Skeletal muscle tissue (tissue), 4 donors: ENCODE measurements around the gene FLYWCH1. TPM values are rescaled to one million over a fixed set of nuclear protein-coding genes. Genes with fewer than 3 reads are reported as not detected.

Experiments used
- H3K27ac ChIP-seq: one replicate; pipeline ENCODE4 v1.7.0; 2013; ENCODE audit warnings: mild to moderate bottlenecking, low read depth, low read length, inconsistent platforms
- H3K27me3 ChIP-seq, 3 donors: one replicate each; pipeline ENCODE4 v1.7.0; 2013; ENCODE audit warnings: low read length in 3 of 3; ENCODE audit not compliant: control insufficient read depth in 3 of 3, insufficient read depth in 3 of 3
- H3K36me3 ChIP-seq, 3 donors: one replicate each; pipeline ENCODE4 v1.7.0; 2013; ENCODE audit warnings: low read length in 3 of 3; ENCODE audit not compliant: control insufficient read depth in 3 of 3, insufficient read depth in 3 of 3
- H3K4me1 ChIP-seq, 3 donors: one replicate each; pipeline ENCODE4 v1.7.0; 2013; ENCODE audit warnings: low read length in 3 of 3, mild to moderate bottlenecking in 3 of 3; ENCODE audit not compliant: control insufficient read depth in 3 of 3, insufficient read depth in 3 of 3
- H3K4me3 ChIP-seq, 3 donors: one replicate each; pipeline ENCODE4 v1.7.0; 2013; ENCODE audit warnings: low read length in 3 of 3
- H3K9ac ChIP-seq, 3 donors: one replicate each; pipeline ENCODE4 v1.7.0; 2013; ENCODE audit warnings: low read length in 3 of 3, mild to moderate bottlenecking in 3 of 3, moderate library complexity in 2 of 3, low read depth in 1 of 3
- H3K9me3 ChIP-seq, 3 donors: one replicate each; pipeline ENCODE4 v1.7.0; 2013; ENCODE audit warnings: low read length in 3 of 3; ENCODE audit not compliant: control insufficient read depth in 3 of 3
- total RNA-seq: library from RNA; depleted of rRNA; stranded (reverse); fragments of >200 nt; gene quantifications from one replicate; pipeline ENCODE4 v1.2.3, GENCODE V29; 2014
- donor health status: Osteomylitis.

FLYWCH1 gene
- total RNA-seq, 1 donor from 2014 or later: 11.0 TPM

DNA sequence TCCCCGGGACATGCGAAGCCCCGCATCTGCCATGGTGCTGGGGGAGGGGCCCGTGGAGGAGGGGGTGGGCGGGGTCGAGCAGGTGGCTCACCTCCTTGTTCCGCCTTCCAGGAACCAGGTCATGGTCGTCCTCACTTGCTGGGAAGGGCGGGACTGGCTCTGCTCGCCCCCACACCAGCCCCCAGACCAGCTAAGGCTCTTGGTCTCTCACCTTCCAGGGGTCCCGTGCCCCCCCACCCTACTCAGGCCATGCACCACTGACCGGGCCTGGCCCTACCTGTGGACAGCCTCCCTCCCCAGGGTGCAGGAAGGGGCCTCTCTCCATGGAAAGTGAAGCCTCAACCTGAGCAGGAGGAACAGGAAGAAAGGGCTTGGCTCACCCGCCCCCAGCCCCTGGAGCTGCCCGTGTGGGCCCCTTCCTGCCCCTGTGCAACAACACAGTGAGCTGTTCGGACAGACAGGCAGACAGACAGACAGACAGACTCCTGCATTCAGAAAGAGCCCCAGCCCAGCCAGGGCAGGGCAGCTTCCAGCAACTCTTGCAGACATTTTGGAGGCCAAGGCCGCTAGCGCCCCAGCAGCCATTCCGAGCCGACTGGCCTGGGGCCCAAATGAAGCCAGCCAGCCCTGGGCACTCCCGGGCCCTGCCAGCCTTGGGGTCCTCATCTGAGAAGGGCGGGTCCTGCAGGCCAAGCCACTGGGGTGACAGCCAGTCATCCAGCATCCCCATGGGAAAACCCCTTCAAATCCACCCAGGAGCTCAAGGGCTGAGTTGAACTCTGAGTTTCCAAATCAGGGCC is 44.2 kb downstream of the FLYWCH1 start:
- Histone ChIP-seq H3K9me3 (no peaks in the 10 kb centered on the region), H3K4me1 (no peaks in the 10 kb centered on the region), H3K27me3 (peaks cover 28 to 50% (median 45%) of the 10 kb centered on the region in 3 donors), H3K9ac (no peak overlapping the region), H3K36me3 (no peaks in the 10 kb centered on the region), H3K4me3 (no peak overlapping the region), H3K27ac (no peak overlapping the region)

DNA sequence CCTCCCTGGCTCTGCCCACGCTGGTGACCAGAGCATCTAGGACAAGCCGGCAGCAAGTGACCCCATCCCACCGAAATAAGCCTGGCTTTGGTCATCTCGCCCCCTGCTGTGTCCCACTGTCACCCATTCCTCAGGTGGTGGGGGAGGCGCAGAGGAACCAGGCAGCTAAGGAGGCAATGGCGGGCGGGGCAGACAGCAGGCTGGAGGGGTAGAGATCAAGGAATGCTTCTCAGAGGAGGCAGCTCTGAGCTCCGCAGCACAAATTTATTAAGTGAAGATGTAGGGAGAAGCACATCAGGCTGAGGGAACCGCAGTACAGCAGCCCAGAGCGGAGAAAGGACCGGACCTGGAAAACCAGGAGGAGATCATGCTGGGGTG is 44.8 kb downstream of the FLYWCH1 start:
- Histone ChIP-seq H3K9me3 (no peaks in the 10 kb centered on the region), H3K27ac (no peak overlapping the region), H3K9ac (no peak overlapping the region), H3K4me1 (no peaks in the 10 kb centered on the region), H3K36me3 (no peaks in the 10 kb centered on the region), H3K4me3 (no peak overlapping the region), H3K27me3 (peaks cover 30 to 52% (median 49%) of the 10 kb centered on the region in 3 donors)

DNA sequence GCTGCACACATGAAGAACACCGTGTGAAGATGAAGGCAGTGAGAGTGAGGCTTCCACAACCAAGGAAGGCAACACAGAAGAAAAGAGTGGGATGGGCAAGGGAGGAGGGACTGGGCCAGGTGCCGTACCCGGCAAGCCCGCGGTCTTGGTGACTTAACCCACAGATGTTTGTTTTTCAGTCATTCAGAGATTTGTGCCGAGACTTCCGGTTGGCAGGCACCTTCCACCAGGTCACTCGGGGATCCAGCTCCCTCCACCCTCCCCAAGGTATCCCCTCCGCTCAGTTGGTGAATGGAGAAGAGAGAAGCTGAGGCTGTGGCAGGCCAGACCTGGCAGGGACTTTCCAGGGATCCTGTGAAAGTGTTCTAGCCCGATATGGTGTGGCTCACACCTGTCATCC is 47.5 kb downstream of the FLYWCH1 start:
- Histone ChIP-seq H3K27me3 (peaks cover 50 to 70% (median 63%) of the 10 kb centered on the region in 3 donors), H3K36me3 (no peaks in the 10 kb centered on the region), H3K4me1 (peaks cover 7 to 9% (median 8%) of the 10 kb centered on the region in 3 donors), H3K9ac (no peak overlapping the region), H3K9me3 (no peaks in the 10 kb centered on the region), H3K27ac (no peak overlapping the region), H3K4me3 (no peak overlapping the region)

DNA sequence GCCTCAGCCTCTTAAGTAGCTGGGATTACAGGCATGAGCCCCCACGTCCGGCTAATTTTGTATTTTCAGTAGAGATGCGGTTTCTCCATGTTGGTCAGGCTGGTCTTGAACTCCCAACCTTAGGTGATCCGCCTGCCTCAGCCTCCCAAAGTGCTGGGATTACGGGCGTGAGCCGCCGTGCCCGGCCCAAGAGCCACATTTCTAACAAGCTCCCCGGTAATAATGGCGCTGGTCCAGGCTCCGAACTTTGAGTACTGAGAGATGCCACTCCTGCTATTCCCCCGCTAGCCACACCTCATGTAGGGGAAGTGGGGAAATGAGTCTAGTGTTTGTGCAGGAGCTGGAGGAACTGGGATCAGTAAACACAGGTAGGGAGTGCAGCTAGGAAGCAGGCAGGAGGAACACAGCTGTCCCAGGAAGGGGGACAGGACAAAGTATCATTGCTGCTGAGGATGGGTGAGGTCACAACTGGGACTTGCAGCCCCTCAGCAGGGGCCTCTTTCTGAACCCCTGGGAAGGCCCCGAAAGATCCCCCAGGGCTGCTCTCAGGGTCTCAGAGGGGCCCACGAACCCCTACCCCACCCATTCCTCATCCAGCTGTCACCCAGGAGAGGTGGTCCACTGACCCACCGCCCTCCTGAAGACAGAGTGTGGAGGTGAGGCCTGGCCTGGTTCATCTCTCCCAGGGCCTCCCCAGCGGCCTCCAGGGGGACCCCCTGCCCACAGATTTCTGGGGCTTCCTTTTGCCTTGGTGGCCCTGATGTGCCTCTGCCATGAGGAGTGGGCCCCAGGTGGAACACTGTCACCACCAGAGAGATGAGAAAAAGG is 48.7 kb downstream of the FLYWCH1 start:
- H3K36me3 ChIP-seq: no peaks in the 10 kb centered on the region
- peaks cover 10 to 16% (median 14%) of the 10 kb centered on the region in 3 donors for H3K4me1 ChIP-seq
- H3K9ac ChIP-seq: no peak overlapping the region
- H3K9me3 ChIP-seq: no peaks in the 10 kb centered on the region
- H3K27me3 ChIP-seq: peaks cover 54 to 65% (median 62%) of the 10 kb centered on the region in 3 donors
- no peak overlapping the region for H3K4me3 ChIP-seq
- no peak overlapping the region for H3K27ac ChIP-seq

DNA sequence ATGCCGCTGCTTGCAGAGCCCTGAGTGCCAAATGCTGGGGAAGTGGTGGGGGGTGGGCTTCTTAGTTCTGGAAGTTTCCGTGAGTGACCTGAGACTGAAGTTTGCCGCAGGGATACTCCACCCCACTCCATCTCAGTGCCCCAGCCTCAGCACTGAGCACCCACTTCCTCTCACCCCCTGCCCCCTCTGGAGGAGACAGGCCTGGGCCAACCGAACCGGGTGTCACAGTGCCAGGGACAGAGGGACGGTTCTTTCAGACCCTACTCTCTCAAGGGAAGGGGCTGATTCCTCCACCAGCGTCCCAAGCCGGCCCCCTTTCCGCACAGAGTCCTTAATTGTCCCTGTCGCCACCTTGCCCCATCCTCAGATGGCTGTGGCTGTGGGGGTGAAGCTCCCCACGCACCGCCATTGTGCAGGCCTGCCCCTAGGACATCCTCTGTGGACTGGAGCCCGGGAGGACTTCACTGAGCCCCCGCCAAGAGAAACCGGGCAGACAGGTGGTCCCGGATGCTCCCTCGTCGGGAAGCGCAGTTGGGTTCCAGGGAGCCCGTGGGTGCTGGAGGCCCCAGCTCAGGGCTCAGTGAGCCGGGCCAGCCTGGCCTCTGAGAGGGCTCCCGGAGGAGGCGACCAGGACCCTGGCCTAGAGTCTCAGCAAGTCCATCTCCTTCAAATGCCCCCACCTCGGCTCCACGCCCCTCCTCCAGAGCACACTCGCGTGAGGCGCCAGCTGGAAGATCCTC is 50.8 kb downstream of the FLYWCH1 start:
- no peaks in the 10 kb centered on the region for H3K36me3 ChIP-seq
- no peak overlapping the region for H3K4me3 ChIP-seq
- no peak overlapping the region for H3K27ac ChIP-seq
- H3K9ac ChIP-seq: no peak overlapping the region
- no peaks in the 10 kb centered on the region for H3K9me3 ChIP-seq
- H3K4me1 ChIP-seq: peaks cover 12 to 16% (median 14%) of the 10 kb centered on the region in 3 donors
- H3K27me3 ChIP-seq: peaks cover 54 to 71% (median 65%) of the 10 kb centered on the region in 3 donors

DNA sequence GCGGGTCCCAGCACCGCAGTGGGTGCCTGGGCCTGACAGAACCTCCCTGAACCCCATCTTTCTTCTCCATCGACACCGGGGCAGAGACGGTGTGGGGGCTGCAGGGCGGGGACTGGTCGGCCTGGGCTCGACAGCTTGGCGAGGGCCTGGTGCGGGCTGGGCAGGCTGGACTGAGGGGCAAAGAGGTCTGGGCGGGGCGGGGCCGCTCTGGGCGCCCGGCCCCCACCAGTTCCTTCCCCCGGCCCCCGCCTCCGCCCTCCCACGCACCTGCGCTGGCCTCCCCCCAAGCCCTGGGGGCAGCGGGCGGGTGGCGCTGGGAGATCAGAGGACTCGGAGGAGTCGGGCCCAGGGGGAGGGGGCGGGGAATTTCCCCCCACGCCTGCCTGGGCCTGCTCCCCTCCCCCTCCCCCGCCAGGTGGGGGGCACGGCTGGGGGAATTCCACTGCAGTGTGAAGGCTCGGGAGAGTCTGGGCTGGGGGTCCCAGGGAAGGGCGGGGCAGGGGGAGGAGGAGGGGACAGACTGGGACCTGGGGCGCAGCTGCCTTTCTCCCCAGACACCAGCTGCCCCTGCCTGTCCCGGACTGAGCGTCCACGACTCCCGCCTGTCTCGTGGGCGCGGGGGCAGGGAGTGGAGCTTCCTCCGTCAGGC is 51.5 kb downstream of the FLYWCH1 start:
- no peaks in the 10 kb centered on the region for H3K36me3 ChIP-seq
- H3K4me3 ChIP-seq: peak overlapping the region in 1 of 3 donors; percentile 32
- peaks cover 13 to 16% (median 14%) of the 10 kb centered on the region in 3 donors for H3K4me1 ChIP-seq
- H3K27me3 ChIP-seq: peaks cover 59 to 78% (median 72%) of the 10 kb centered on the region in 3 donors
- no peaks in the 10 kb centered on the region for H3K9me3 ChIP-seq
- H3K27ac ChIP-seq: no peak overlapping the region
- no peak overlapping the region for H3K9ac ChIP-seq

DNA sequence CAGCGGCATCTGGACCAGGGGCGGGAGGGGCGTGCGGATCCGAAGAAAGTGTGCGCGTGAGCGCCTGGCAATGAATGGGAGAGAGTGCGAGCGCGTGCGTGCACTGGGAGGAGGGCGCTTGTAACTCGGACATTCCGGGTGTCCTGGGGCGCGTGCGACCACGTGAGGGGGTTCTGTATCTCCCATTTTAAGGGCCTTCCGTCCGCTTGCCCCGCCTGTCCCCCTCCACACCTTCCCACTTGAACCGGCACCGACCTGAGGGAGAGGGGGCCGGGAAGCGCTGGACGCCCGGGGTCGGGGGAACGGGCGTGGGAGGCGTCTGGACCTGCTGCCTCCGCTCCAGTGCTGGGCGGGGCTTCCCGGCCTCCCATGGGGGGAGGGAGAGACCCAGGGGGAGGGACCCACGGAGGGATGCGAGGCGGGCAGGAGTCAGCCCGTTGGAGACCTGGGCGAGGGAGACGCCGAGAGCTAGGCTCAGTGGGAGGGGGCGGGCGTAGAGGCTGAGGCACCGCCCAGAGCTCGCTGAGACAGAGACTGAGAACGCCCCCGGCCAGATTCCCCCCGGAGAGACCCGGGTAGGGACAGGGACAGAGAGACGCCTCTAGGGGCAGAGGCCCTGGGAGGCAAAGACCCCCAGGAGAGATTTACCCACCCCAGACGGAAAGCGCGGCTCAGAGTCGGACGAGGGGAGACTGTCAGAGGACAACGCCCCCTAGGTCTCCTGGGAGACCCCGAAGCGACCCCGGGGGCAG is 52.2 kb downstream of the FLYWCH1 start, which contains the start of gene KREMEN2:
TSS of gene KREMEN2 (plus strand) at position 553 of the 752 bp plus-strand sequence. CDS start 246 bp downstream, outside the sequence.
- H3K27ac ChIP-seq: no peak within 1 kb of the TSS
- peak within 1 kb of the TSS in 2 of 3 donors; percentile 29 to 32 for H3K4me3 ChIP-seq
- no peaks in the 10 kb centered on the region for H3K36me3 ChIP-seq
- no peak within 1 kb of the TSS for H3K9ac ChIP-seq
- H3K9me3 ChIP-seq: no peaks in the 10 kb centered on the region
- H3K27me3 ChIP-seq: peaks cover 66 to 81% (median 77%) of the 10 kb centered on the region in 3 donors
- peaks cover 20 to 21% (median 21%) of the 10 kb centered on the region in 3 donors for H3K4me1 ChIP-seq

DNA sequence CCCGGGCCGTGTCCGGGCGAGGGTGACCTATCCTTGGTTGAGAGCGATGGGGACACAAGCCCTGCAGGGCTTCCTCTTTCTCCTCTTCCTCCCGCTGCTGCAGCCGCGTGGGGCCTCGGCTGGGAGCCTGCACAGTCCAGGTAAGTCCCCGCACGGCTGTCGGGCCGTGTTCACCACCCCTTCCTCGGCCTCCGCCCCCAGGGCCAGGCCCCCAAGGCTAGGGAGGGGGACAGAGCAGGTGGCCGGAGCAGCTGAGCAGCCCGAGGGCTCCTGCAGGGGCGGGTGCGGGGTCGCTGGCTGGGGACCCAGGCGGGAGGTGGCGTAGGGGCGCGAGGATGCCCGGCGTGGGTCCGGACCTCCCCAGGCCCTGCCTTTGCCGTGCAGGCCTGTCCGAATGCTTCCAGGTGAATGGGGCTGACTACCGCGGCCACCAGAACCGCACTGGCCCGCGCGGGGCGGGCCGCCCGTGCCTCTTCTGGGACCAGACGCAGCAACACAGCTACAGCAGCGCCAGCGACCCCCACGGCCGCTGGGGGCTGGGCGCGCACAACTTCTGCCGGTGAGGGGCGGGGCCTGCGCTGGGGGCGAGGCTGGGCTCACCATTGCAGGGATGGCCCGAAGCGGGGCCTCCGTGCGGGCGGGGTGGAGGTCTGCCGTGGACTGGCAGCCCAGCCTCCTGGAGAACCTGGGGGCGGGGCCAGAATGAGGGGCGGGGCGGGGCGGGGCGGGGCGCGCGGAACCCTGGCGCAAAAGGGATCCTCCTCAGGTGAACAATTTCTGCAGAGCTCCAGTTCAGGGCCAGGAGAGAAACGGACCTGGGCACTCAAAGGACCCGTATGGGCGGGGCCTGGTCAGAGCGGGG is 53.0 kb downstream of the FLYWCH1 start:
- no peaks in the 10 kb centered on the region for H3K9me3 ChIP-seq
- no peaks in the 10 kb centered on the region for H3K36me3 ChIP-seq
- peaks cover 21 to 25% (median 24%) of the 10 kb centered on the region in 3 donors for H3K4me1 ChIP-seq
- no peak overlapping the region for H3K9ac ChIP-seq
- peaks cover 67 to 76% (median 69%) of the 10 kb centered on the region in 3 donors for H3K27me3 ChIP-seq
- no peak overlapping the region for H3K27ac ChIP-seq
- H3K4me3 ChIP-seq: no peak overlapping the region
